AG09309 (cell line): Measurements from ENCODE around the gene POLR3K.
"Not testable (repeated sequence)": the region's sequence is repeated elsewhere in the genome, so short reads cannot be mapped to it uniquely, and the experiment has no call there.

Experiments used
- DNase-seq: peaks from one replicate; pipeline ENCODE4 v3.0.0-alpha.2; 2010; ENCODE audit warnings: low read depth
- H3K4me3 ChIP-seq: 2 replicates; pipeline ENCODE4 v1.5.1; 2011; ENCODE audit warnings: mild to moderate bottlenecking, low read depth, low read length, moderate library complexity; ENCODE audit not compliant: control insufficient read depth
- TF ChIP-seq, protein P1 (sequence below): IDR thresholded peaks from 2 replicates; pipeline ENCODE4 v1.5.1; 2011; ENCODE audit warnings: mild to moderate bottlenecking, low read depth, low read length, inconsistent platforms; ENCODE audit not compliant: insufficient read depth, control insufficient read depth; ENCODE audit errors: missing control alignments

Gene POLR3K

DNA sequence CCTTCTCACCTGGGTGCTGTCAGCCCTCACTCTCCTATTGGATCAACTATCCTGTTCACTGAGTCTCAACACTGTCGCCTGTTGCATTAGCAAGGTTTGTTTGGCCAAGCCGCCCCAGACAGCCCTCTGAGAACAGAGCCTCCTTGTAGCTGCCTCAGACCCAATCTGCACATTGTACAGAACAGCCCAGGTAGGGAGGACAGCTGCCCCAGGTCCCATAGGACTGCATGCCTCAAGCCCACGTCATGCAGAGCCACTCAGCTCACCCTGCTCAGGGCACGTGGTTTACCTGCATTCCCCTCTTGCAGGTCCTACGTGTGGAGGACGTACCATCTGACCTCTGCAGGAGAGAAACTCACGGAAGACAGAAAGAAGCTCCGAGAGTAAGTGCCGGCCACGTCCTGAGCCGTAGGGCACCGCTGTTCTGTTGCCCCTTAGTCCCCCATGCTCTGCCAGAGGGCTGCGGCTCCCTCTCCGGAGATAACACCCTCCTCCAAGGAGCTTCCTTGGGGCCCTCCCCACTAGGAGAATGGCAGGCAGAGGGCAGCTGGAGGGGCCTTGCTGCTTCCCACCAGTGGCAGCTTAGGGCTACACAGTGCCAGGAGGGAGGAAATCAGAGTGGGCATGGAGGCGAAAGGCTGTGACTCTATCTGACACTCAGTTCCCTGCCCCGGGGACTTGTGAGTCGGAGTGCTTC, 3.0 kb upstream of the POLR3K start:
- no peak for DNase-seq
- no peak overlapping the region for H3K4me3 ChIP-seq
- TF ChIP-seq, protein P1, sequence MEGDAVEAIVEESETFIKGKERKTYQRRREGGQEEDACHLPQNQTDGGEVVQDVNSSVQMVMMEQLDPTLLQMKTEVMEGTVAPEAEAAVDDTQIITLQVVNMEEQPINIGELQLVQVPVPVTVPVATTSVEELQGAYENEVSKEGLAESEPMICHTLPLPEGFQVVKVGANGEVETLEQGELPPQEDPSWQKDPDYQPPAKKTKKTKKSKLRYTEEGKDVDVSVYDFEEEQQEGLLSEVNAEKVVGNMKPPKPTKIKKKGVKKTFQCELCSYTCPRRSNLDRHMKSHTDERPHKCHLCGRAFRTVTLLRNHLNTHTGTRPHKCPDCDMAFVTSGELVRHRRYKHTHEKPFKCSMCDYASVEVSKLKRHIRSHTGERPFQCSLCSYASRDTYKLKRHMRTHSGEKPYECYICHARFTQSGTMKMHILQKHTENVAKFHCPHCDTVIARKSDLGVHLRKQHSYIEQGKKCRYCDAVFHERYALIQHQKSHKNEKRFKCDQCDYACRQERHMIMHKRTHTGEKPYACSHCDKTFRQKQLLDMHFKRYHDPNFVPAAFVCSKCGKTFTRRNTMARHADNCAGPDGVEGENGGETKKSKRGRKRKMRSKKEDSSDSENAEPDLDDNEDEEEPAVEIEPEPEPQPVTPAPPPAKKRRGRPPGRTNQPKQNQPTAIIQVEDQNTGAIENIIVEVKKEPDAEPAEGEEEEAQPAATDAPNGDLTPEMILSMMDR = no peak

DNA sequence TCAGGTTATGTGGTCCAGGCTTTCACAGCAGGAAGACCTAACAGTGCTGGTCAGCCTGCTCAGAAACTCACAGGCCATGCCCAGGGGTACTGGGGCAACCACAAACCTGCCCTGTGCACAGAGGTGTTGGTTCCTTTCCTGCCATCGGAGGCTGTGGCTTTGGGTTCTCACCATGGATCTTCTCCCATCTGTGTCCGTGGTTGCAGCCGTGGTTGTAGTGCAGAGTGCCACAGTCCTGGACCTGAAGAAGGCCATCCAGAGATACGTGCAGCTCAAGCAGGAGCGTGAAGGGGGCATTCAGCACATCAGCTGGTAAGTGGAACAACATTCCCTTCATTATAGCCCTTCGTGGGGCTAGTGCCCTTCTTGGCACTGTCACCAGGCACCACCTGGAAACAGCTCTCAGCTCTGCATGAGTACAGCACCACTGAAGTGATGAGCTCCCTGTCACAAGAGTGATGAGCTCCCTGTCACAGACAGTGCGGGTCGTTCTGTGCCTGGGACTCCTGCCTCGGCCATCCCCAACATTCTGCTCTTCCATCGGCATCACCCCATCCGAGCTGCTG, 2.2 kb upstream of the POLR3K start:
- no peak overlapping the region for H3K4me3 ChIP-seq
- no peak for DNase-seq
- TF ChIP-seq, protein P1 = no peak

DNA sequence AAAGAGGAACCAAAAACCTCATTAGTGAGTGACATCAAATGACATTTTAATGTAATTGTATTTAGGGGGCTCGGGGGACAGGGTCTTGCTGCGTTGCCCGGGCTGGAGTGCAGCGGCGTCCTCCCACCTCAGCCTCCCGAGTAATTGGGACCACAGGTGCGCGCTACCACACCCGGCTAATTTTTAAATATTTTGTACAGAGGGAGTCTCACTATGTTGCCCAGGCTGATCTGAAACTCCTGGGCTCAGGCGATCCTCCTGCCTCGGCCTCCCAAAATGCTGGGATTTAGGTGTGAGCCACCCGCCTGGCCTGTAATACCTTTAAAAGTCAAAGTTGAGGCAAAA, 801 bp upstream of the POLR3K start:
- DNase-seq = no peak
- H3K4me3 ChIP-seq = peak overlapping the region; percentile 76
- TF ChIP-seq, protein P1 = no peak

DNA sequence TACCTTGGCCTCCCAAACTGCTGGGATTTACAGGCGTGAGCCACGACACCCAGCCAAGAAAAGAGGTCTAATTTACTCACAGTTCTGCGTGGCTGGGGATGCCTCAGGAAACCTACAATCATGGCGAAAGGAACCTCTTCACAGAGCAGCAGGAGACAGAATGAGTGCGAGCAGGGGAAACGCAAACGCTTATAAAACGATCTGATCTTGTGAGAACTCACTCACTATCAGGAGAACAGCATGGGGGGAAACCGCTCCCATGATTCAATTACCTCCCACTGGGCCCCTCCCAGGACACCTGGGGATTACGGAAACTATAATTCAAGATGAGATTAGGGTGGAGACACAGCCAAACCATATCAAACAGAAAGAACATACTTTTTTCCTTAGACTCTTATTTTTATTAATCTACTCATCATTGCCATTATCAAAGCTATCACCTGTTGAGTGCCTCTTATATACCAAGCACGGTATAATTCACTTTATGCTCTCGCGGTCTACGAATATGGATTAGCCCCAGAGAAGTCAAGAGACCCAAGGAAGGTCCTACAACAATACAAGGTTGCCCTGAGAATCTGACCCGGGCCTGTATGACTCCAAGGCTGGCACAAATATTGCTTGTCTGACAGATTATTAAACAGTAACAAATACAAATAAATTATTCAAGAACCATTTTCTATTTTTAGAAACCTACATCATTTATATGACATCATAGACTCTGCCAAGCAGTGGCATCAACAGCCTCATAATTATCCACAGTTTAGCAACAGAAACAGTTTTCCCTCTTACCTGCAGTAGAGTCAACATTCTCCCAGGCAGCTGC, 2.4 kb downstream of the POLR3K start:
- H3K4me3 ChIP-seq = no peak overlapping the region
- TF ChIP-seq, protein P1 = no peak
- no peak for DNase-seq

DNA sequence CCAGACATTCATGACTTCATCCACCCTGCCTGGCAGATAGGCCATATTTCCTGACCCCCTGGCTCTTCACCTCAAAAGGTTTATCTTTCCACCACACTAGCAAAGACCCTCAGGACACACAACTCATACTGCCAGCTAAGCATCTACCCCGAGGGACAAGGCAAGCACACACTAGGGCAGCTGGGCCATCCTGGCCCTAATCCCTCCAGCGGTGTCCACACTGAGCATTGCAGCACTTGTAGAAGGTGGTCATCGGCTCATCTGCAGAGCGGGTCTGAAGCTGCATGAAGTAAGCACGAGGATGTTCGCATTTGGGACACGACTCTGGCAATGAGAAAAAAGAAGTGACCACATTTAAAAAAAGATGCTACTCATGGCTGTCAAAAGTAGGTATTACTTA, 6.2 kb downstream of the POLR3K start:
- DNase-seq = no peak
- TF ChIP-seq, protein P1 = no peak
- no peak overlapping the region for H3K4me3 ChIP-seq

DNA sequence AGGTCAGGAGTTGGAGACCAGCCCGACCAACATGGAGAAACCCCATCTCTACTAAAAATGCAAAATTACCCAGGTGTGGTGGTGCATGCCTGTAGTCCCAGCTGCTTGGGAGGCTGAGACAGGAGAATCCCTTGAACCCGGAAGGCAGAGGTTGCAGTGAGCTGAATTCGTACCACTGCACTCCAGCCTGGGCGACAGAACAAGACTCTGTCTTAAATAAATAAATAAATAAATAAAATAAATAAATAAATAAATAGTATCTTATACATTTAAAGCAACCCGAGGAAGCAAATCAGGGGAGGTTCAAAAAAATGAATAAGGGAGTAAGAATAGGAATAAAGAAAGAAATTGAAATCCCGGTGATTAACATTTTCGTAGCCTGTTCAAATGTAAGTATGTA, 6.9 kb downstream of the POLR3K start:
- not testable (repeated sequence) for H3K4me3 ChIP-seq, DNase-seq

DNA sequence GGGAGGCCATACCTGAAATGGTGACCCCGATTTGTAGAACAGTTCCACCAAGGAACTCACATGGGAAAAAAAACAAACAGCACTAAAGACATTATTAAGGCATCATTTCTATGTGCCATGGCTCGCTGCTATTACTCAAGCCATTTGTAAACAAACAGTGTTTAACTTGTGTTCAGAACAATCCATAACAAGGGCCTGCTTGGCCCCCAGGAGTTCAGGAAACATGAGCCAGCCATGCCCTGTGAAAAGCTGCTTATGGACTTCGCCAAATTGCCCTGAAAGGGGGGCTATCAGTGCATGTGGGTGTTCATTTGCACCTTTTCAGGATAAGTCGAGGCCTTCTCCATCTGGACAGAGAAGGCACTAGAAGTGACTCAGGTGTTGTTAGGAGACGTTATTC, 8.0 kb downstream of the POLR3K start:
- no peak for DNase-seq
- H3K4me3 ChIP-seq = no peak overlapping the region
- TF ChIP-seq, protein P1 = no peak
